ENCODE measurements around the gene GP9. TPM values are rescaled to one million over a fixed set of nuclear protein-coding genes. Genes with fewer than 3 reads are reported as not detected.

GP9 gene
- total and polyA plus RNA-seq, 9 of the 15 experiments (the other 6 are each of a cell fraction or from before 2014, with no cell fraction given), result not detected

GRCh38 chr3:129016720-129017483 lies 43.7 kb upstream of the GP9 start (continued):
- TF ChIP-seq, protein P1, sequence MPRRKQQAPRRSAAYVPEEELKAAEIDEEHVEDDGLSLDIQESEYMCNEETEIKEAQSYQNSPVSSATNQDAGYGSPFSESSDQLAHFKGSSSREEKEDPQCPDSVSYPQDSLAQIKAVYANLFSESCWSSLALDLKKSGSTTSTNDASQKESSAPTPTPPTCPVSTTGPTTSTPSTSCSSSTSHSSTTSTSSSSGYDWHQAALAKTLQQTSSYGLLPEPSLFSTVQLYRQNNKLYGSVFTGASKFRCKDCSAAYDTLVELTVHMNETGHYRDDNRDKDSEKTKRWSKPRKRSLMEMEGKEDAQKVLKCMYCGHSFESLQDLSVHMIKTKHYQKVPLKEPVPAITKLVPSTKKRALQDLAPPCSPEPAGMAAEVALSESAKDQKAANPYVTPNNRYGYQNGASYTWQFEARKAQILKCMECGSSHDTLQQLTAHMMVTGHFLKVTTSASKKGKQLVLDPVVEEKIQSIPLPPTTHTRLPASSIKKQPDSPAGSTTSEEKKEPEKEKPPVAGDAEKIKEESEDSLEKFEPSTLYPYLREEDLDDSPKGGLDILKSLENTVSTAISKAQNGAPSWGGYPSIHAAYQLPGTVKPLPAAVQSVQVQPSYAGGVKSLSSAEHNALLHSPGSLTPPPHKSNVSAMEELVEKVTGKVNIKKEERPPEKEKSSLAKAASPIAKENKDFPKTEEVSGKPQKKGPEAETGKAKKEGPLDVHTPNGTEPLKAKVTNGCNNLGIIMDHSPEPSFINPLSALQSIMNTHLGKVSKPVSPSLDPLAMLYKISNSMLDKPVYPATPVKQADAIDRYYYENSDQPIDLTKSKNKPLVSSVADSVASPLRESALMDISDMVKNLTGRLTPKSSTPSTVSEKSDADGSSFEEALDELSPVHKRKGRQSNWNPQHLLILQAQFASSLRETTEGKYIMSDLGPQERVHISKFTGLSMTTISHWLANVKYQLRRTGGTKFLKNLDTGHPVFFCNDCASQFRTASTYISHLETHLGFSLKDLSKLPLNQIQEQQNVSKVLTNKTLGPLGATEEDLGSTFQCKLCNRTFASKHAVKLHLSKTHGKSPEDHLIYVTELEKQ (CRISPR knock-in tag; IDR thresholded peaks at IDR 0.05), result no peak
- TF ChIP-seq HNRNPH1 (optimal IDR thresholded peaks at IDR 0.05; ENCODE audit: low read depth, low read length) (no peak), HDAC1 (IDR thresholded peaks at IDR 0.05) (peak; percentile 8 to 92; a peak in 2 of 4 replicates), MBD2 (IDR thresholded peaks at IDR 0.05; ENCODE audit: borderline replicate concordance, low read depth) (no peak), ZMIZ1 (IDR thresholded peaks at IDR 0.05; ENCODE audit: low read depth in 2 of 2, low read length in 2 of 2) (peak in 1 of 2 experiments; percentile 60; a peak in 1 of 4 replicates), USF1 (CRISPR knock-in tag; IDR thresholded peaks at IDR 0.05) (peak; percentile 94), CSDE1 (IDR thresholded peaks at IDR 0.05) (no peak), CBFA2T2 (conservative IDR thresholded peaks at IDR 0.05) (peak; percentile 85), ZNF766 (CRISPR knock-in tag; conservative IDR thresholded peaks at IDR 0.05) (peak; percentile 89), CXXC5 (CRISPR knock-in tag; IDR thresholded peaks at IDR 0.05) (0 out of 2 replicates have a peak, but pooled peaks have one; percentile 28), L3MBTL2 (IDR thresholded peaks at IDR 0.05) (peak; percentile 81), C11orf30 (IDR thresholded peaks at IDR 0.05; ENCODE audit: low read depth) (no peak), SP1 (CRISPR knock-in tag; IDR thresholded peaks at IDR 0.05) (peak; percentile 49; the same call in 1 of the 2 replicates), ARNT (IDR thresholded peaks at IDR 0.05) (no peak), CCNT2 (IDR thresholded peaks at IDR 0.05; ENCODE audit: borderline replicate concordance, extremely low read depth, insufficient read length, low read depth, low read length) (peak; percentile 60)
- TF ChIP-seq, protein P2, sequence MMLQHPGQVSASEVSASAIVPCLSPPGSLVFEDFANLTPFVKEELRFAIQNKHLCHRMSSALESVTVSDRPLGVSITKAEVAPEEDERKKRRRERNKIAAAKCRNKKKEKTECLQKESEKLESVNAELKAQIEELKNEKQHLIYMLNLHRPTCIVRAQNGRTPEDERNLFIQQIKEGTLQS (IDR thresholded peaks at IDR 0.05), result peak; percentile 65; the same call in 1 of the 2 replicates
- TF ChIP-seq, protein P2 (CRISPR knock-in tag; conservative IDR thresholded peaks at IDR 0.05), result no peak
